H1 (cell line): ENCODE data around the gene GNG7. TPM values are rescaled to one million over a fixed set of nuclear protein-coding genes. Genes with fewer than 3 reads are reported as not detected.

Experiments used
- CHD7 ChIP-seq: fragments of 300-600 bp; sonication (generic); IDR thresholded peaks from 2 replicates; pipeline ENCODE4 v1.7.1; 2012; ENCODE audit warnings: low read length, moderate library complexity, mild to moderate bottlenecking, inconsistent platforms; ENCODE audit not compliant: insufficient replicate concordance
- PHF8 ChIP-seq: fragments of 200-600 bp; sonication (generic); conservative IDR thresholded peaks from 2 replicates; pipeline ENCODE4 v1.7.1; 2012; ENCODE audit warnings: low read depth, mild to moderate bottlenecking, inconsistent platforms, low read length, moderate library complexity
- polyA plus RNA-seq, 7 experiments: library from polyadenylated mRNA; depleted of rRNA in 3 of 7; stranded (reverse) in 5 of 7; unstranded in 2 of 7; fragments of >200 nt in 5 of 7; fragments of 200-250 nt in 2 of 7; gene quantifications; 1 replicate in 5 of 7; 2 replicates in 1 of 7; 4 replicates in 1 of 7; pipeline versions ENCODE4 v1.2.1 to v1.2.3, GENCODE V29; 2011 to 2013; ENCODE audit warnings: missing spikeins in 2 of 7, mixed read lengths in 2 of 7
- total RNA-seq: library from RNA; stranded (reverse); fragmentation: NEBNext Ultra II Directional; extraction: Animal tissue kit (Norgen Biotek cat#: 25700); gene quantifications from 2 replicates; pipeline ENCODE4 v1.2.1, GENCODE V29; 2021

GNG7 gene
- total and polyA plus RNA-seq, 2 of the 8 experiments (the other 6 are each of a cell fraction or from before 2014, with no cell fraction given), result 2.8 to 7.8 TPM

GRCh38 chr19:2676823-2677222 lies 25.7 kb downstream of the GNG7 start (continued):
- no peak for TF ChIP-seq CHD7
- no peak for TF ChIP-seq PHF8
